NCI-H1930 (cell line): ENCODE data around the gene XYLB.

Experiments used
- DNase-seq, 2 experiments: peaks; one replicate each; lab custom pipeline; 2025; lab: John Stamatoyannopoulos, UW

XYLB gene

GRCh38 chr3:38323060-38323459 is 23.5 kb upstream of the XYLB start:
- DNase-seq, result no peak

GRCh38 chr3:38325256-38325655 is 21.3 kb upstream of the XYLB start:
- DNase-seq, result no peak

DNA sequence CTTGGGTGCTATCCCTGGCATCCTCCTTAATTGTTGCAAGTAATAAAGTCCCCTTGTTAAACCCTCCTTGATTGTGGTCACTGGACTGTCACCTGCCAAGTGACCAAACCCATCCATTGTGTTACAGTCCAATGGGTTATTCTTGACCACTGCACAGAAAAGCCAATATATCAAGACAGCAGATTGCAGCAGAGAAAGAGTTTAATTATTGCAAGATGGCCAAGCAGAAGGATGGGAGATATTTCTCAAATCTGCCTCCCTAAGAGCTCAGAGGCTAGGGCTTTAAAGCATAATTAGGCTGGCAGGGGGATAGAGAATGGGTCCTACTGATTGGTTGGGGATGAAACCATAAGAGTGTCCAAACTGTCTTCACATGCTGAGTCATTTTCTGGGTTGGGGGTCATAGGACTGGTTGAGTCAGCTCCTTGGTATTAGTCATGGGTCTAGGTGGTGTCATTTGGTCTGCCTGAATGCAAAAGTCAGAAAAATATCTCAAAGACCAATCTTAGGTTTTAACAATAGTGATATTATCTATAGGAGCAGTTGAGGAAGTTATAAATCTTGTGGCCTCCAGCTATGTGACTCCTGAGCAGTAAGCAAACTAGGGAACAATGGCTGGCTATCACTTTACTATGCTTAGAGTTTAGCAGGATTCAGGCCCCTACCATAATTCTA is 19.1 kb upstream of the XYLB start:
- no peak for DNase-seq

GRCh38 chr3:38331257-38332022 is 15.1 kb upstream of the XYLB start:
- no peak for DNase-seq

DNA sequence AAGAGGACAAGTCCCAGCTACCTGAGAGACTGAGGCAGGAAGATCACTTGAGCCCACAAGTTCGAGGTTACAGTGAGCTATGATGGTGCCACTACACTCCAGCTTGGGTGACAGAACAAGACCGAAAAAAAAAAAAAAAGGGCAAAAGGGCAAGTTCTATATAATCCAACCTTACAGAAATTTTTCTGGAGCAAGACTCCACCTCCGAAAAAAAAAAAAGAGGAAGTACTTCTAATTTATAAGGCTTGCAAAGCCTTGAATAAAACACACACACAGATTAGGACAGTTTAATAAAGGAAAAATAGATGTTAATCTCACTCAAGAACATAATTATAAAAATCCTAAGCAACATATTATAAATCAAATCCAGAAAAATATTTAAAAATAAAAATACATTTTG is 14.4 kb upstream of the XYLB start:
- DNase-seq, result no peak

GRCh38 chr3:38334142-38335055 is 12.2 kb upstream of the XYLB start:
- no peak for DNase-seq

- DNase-seq, result no peak
These were observed 11.3 kb upstream of the XYLB start for GRCh38 chr3:38335263-38335662.

DNA sequence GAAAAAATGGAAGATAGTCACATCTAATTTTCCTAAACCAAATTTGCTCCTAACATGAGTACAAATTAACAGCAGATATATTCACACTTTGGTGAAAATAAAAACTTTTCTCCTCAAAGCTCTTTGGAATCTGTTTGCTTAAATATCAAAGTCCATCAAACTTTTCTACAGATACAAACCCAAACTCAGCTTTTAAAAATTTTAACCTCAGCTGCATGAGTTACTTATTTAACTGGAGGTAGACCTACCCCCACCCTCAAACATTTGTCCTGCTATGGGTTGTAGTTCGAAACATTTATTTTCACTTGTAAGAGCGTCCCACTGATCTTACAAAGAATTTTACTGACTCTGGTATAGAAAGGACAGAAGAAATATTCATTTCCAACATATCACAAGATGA is 8.9 kb upstream of the XYLB start:
- DNase-seq, result no peak

GRCh38 chr3:38343797-38344594 is 2.6 kb upstream of the XYLB start:
- DNase-seq, result no peak

GRCh38 chr3:38345879-38346586 is 552 bp upstream of the XYLB start:
- no peak for DNase-seq

- DNase-seq, result no peak
These were observed 1.0 kb downstream of the XYLB start for GRCh38 chr3:38347421-38348200.

DNA sequence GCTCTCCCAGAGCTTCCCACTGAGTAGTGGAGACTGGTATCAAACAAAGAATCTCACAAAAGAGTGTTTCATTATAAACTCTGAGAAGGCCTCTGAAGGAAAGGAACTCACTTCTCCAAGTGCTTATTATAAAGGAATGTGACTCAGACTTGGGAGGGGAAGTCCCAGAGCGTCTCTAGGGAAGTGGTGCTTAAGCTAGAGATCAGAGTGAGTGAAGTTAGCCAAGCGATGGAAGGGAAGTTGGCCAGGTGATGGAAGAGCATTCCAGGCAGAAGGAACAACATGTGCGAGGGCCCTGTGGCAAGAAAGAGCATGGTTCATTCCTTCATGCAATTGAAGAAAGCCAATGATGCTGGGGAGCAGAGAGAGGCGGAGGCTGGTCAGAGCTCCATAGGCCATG is 2.3 kb downstream of the XYLB start:
- DNase-seq, result no peak

GRCh38 chr3:38349684-38350359 is 3.2 kb downstream of the XYLB start:
- no peak for DNase-seq

- DNase-seq, result no peak
These were observed 6.6 kb downstream of the XYLB start for GRCh38 chr3:38353151-38353550.

DNA sequence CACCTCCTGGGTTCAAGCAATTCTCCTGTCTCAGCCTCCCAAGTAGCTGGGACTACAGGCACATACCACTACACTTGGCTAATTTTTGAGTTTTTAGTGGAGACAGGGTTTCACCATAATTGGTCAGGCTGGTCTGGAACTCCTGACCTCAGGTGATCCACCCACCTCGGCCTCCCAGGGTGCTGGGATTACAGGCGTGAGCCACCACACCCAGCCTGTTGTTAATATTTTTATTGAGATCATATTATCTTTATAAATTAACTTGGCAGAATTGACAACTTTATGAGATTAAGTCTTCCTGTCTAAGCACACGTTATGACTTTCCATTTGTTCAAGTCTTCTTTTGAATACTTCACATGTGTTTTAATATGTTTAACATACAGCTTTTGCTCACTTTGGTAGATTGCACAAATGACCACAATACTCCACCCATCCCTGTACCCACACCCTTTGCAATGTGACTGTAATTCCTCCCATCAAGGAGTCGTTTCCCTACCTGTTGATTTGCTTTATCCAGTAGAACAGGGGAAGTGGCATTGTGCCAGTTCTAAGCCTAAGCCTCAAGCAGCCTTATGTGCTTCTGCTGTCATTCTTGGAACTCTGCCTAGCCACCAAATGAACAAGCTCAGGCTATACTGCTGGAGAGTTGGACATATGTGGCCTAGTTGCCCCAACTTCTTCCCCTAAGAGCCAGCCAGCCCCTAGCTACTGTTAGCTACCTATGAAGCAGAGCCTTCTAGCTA is 8.2 kb downstream of the XYLB start:
- no peak for DNase-seq

DNA sequence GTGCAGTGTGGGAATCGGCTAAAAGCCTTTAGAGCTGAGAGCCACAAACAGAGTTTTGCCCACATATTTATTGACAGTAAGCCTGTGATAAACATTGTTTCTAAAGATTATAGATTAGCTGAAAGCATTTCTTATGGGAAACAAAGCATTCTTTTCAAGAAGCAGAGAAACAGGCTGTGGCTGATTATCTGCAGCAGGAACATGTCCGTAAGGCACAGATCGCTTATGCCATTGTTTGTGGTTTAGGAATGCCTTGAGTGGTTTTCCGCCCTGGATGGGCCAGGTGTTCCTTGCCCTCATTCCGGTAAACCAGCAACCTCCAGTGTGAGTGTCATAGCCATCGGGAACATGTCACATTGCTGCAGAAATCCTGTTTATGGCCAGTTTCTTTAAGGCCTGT is 12.5 kb downstream of the XYLB start:
- no peak for DNase-seq

GRCh38 chr3:38360345-38360744 is 13.8 kb downstream of the XYLB start:
- DNase-seq, result no peak

DNA sequence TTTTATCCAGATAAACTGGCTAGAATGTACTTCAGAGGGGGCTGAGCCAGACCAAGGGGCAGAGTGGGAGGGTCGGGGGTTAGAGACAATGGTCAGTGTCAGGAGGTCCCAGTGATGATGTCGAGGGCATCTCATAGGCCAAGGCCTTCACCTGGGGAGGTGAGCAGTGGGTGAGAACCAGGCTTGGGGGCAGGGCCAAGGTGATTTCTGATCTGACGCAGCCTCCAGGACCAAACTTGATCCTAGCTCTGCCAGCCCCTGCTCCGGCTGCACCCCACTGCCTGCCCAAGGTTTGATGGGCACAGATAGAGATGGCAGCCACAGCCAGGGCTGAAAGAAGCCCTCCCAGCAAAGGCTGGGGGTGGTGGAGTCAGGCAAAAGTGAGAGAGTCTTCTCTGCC is 14.9 kb downstream of the XYLB start:
- DNase-seq, result no peak

GRCh38 chr3:38362825-38363224 is 16.2 kb downstream of the XYLB start:
- no peak for DNase-seq
